ENCODE data around the gene ATG9B.

- TF ChIP-seq NBN (conservative IDR thresholded peaks at IDR 0.05) = no peak
- no peak for TF ChIP-seq ESRRA (CRISPR knock-in tag; IDR thresholded peaks at IDR 0.05; ENCODE audit: low read depth)
- TF ChIP-seq HDAC6 (IDR thresholded peaks at IDR 0.05; ENCODE audit: low read depth, low read length) = no peak
- TF ChIP-seq, protein P1, sequence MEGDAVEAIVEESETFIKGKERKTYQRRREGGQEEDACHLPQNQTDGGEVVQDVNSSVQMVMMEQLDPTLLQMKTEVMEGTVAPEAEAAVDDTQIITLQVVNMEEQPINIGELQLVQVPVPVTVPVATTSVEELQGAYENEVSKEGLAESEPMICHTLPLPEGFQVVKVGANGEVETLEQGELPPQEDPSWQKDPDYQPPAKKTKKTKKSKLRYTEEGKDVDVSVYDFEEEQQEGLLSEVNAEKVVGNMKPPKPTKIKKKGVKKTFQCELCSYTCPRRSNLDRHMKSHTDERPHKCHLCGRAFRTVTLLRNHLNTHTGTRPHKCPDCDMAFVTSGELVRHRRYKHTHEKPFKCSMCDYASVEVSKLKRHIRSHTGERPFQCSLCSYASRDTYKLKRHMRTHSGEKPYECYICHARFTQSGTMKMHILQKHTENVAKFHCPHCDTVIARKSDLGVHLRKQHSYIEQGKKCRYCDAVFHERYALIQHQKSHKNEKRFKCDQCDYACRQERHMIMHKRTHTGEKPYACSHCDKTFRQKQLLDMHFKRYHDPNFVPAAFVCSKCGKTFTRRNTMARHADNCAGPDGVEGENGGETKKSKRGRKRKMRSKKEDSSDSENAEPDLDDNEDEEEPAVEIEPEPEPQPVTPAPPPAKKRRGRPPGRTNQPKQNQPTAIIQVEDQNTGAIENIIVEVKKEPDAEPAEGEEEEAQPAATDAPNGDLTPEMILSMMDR (CRISPR knock-in tag; IDR thresholded peaks at IDR 0.05) = no peak
- no peak for TF ChIP-seq ZNF281 (CRISPR knock-in tag; IDR thresholded peaks at IDR 0.05; ENCODE audit: borderline replicate concordance)
- TF ChIP-seq, protein P2, sequence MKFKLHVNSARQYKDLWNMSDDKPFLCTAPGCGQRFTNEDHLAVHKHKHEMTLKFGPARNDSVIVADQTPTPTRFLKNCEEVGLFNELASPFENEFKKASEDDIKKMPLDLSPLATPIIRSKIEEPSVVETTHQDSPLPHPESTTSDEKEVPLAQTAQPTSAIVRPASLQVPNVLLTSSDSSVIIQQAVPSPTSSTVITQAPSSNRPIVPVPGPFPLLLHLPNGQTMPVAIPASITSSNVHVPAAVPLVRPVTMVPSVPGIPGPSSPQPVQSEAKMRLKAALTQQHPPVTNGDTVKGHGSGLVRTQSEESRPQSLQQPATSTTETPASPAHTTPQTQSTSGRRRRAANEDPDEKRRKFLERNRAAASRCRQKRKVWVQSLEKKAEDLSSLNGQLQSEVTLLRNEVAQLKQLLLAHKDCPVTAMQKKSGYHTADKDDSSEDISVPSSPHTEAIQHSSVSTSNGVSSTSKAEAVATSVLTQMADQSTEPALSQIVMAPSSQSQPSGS (CRISPR knock-in tag; IDR thresholded peaks at IDR 0.05) = no peak
- TF ChIP-seq ZFP37 (CRISPR knock-in tag; IDR thresholded peaks at IDR 0.05; ENCODE audit: borderline replicate concordance) = no peak
- no peak for TF ChIP-seq ZNF383 (CRISPR knock-in tag; IDR thresholded peaks at IDR 0.05; ENCODE audit: borderline replicate concordance)
- TF ChIP-seq NFIC (IDR thresholded peaks at IDR 0.05; ENCODE audit: low read length) = no peak
- no peak for TF ChIP-seq HOXA5 (CRISPR knock-in tag; IDR thresholded peaks at IDR 0.05)
- no peak for TF ChIP-seq PCBP1 (IDR thresholded peaks at IDR 0.05; ENCODE audit: borderline replicate concordance, low read depth, low read length)
- no peak for TF ChIP-seq POLR2AphosphoS5 (IDR thresholded peaks at IDR 0.05; ENCODE audit: low read depth, low read length)
- no peak for TF ChIP-seq ATF3 (CRISPR knock-in tag; IDR thresholded peaks at IDR 0.05)
- no peak for TF ChIP-seq BHLHE40 (IDR thresholded peaks at IDR 0.05; ENCODE audit: low read length)
These were observed 42.6 kb downstream of the ATG9B start for GRCh38 chr7:150981644-150982043.
